ENCODE measurements around the gene COX7A2L.

DNA sequence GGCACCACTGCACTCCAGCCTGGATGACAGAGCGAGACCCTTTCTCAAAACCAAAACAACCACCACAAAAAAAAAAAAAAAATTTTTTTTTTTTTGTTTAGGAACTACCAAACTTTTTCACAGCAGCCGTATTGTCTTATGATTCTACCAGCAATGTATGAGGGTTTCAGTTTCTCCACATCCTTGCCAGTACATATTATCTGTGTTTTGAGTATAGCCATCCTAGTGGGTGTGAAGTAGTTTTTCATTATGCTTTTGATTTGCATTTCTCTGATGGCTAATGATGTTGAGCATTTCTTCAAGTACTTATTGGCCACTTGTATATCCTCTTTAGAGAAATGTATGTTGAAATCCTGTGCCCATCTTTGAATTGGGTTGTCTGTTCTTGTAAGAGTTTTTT lies 51.7 kb downstream of the COX7A2L start:
- TF ChIP-seq, protein P1, sequence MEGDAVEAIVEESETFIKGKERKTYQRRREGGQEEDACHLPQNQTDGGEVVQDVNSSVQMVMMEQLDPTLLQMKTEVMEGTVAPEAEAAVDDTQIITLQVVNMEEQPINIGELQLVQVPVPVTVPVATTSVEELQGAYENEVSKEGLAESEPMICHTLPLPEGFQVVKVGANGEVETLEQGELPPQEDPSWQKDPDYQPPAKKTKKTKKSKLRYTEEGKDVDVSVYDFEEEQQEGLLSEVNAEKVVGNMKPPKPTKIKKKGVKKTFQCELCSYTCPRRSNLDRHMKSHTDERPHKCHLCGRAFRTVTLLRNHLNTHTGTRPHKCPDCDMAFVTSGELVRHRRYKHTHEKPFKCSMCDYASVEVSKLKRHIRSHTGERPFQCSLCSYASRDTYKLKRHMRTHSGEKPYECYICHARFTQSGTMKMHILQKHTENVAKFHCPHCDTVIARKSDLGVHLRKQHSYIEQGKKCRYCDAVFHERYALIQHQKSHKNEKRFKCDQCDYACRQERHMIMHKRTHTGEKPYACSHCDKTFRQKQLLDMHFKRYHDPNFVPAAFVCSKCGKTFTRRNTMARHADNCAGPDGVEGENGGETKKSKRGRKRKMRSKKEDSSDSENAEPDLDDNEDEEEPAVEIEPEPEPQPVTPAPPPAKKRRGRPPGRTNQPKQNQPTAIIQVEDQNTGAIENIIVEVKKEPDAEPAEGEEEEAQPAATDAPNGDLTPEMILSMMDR (IDR thresholded peaks at IDR 0.05), result no peak
- no peak for TF ChIP-seq EZH2 (IDR thresholded peaks at IDR 0.05; ENCODE audit: borderline replicate concordance, insufficient read depth, low read depth, low read length, poor library complexity, severe bottlenecking)
